ENCODE results near the gene AUTS2. TPM values are rescaled to one million over a fixed set of nuclear protein-coding genes. Genes with fewer than 3 reads are reported as not detected.
A peak's percentile ranks its signal among the peaks of the same experiment; 100 is the strongest.

AUTS2 gene
- total and polyA plus RNA-seq, 2 of the 8 experiments (the other 6 are each of a cell fraction or from before 2014, with no cell fraction given), result 25.9 to 101 TPM

DNA sequence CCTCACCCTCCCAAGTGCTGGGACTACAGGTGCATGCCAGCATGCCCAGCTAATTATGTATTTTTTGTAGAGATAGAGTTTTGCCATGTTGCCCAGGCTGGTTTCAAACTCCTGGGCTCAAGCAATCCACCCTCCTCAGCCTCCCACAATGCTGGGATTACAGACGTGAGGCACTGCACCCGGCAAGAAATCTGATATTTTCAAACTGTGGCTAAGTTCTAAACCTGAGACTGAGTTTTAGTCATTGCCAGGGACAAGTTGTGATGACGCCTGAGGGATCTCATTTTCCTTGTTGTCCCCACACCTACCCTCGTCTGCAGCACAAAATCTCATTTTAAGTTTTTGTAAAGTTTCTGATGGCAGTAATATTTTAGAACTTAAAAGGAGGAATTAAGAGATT, 9.8 kb downstream of the AUTS2 start:
- 34% methylated on average over 4 of the region's 4 CpGs; no CpG with 5 or more reads in 1 of the 2 experiments for whole genome bisulfite sequencing, 2 experiments (ENCODE audit: extremely low coverage in 1 of 2, insufficient coverage in 1 of 2, insufficient read length in 1 of 2, insufficient replicate concordance in 2 of 2, low coverage in 1 of 2, low lambda C conversion rate in 2 of 2, missing lambda C conversion rate in 1 of 2)
- H3K9me3 ChIP-seq (ENCODE audit: insufficient read depth in 2 of 2, low read depth in 1 of 2, low read length in 1 of 2), result no peaks in the 10 kb centered on the region
- no peak for TF ChIP-seq RAD21 (IDR thresholded peaks at IDR 0.05 in 1 of 2, conservative IDR thresholded peaks at IDR 0.05 in 1 of 2; ENCODE audit: low read depth in 2 of 2, low read length in 2 of 2)
- no peak for TF ChIP-seq FOSL1 (IDR thresholded peaks at IDR 0.05; ENCODE audit: insufficient read depth, low read depth, low read length)
- no peak for TF ChIP-seq CHD1 (IDR thresholded peaks at IDR 0.05; ENCODE audit: low read depth, low read length)
- TF ChIP-seq CBX8 (IDR thresholded peaks at IDR 0.05; ENCODE audit: borderline replicate concordance, low read depth, low read length), result 0 out of 2 replicates have a peak, but pooled peaks have one; percentile 57
- TF ChIP-seq SAP30 (IDR thresholded peaks at IDR 0.05; ENCODE audit: insufficient read depth, insufficient replicate concordance, low read length), result no peak
- no peak for TF ChIP-seq POLR2A (IDR thresholded peaks at IDR 0.05; ENCODE audit: control extremely low read depth in 1 of 2, low read depth in 2 of 2, low read length in 2 of 2)
- no peak for TF ChIP-seq CTBP2 (IDR thresholded peaks at IDR 0.05; ENCODE audit: borderline replicate concordance, insufficient read depth, insufficient read length, low read length)
- no peak for TF ChIP-seq TBP (IDR thresholded peaks at IDR 0.05; ENCODE audit: low read depth, low read length)
- TF ChIP-seq JUND (IDR thresholded peaks at IDR 0.05; ENCODE audit: low read length), result no peak
- no peak for TF ChIP-seq CHD2 (IDR thresholded peaks at IDR 0.05; ENCODE audit: low read length)
- no peak for TF ChIP-seq ASH2L (IDR thresholded peaks at IDR 0.05; ENCODE audit: low read length)

More for the DNA sequence above, 9.8 kb downstream of the AUTS2 start:
- H2BK20ac ChIP-seq (ENCODE audit: low read length), result no peak overlapping the region
- H3K4me2 ChIP-seq (ENCODE audit: insufficient read depth in 1 of 2, low read depth in 2 of 2, low read length in 2 of 2), result no peak overlapping the region
- H3K79me1 ChIP-seq (ENCODE audit: low read depth, low read length), result peaks cover 2% of the 10 kb centered on the region; the same call in 1 of the 2 replicates
- H2BK120ac ChIP-seq (replicated peaks; ENCODE audit: low read depth, low read length), result no peak overlapping the region
- H4K5ac ChIP-seq (ENCODE audit: insufficient read length, low read depth, low read length), result no peak overlapping the region
- peaks cover 37 to 39% of the 10 kb centered on the region in 2 experiments for H4K20me1 ChIP-seq (replicated peaks in 1 of 2; ENCODE audit: control insufficient read depth in 1 of 2, insufficient read depth in 2 of 2, low read length in 2 of 2)
- no peak overlapping the region for H3K14ac ChIP-seq (ENCODE audit: insufficient read length)
- peaks cover 82 to 97% (median 91%) of the 10 kb centered on the region in 4 experiments for H3K27me3 ChIP-seq (replicated peaks in 1 of 4; ENCODE audit: control insufficient read depth in 3 of 4, extremely low read depth in 1 of 4, insufficient read depth in 3 of 4, low read length in 3 of 4)
- FAIRE-seq (no peak), DNase-seq (ENCODE audit: low read depth in 1 of 2, low spot score in 2 of 2) (no peak)
- no peaks in the 10 kb centered on the region for H3K79me2 ChIP-seq (ENCODE audit: control insufficient read depth in 1 of 2, insufficient read depth in 2 of 2, low read length in 2 of 2)
- ChIA-PET POLR2A (ENCODE audit: partially characterized antibody) (no interaction called here), CTCF (ENCODE audit: partially characterized antibody) (no interaction called here)
- no peaks in the 10 kb centered on the region for H3K23me2 ChIP-seq (ENCODE audit: low read depth, low read length)
- no peak overlapping the region for H2BK15ac ChIP-seq (ENCODE audit: low read length)
- no peak overlapping the region for H2AFZ ChIP-seq (ENCODE audit: low read length)
- H3K27ac ChIP-seq (ENCODE audit: low read depth, low read length), result no peak overlapping the region
- no peak overlapping the region for H3K18ac ChIP-seq (ENCODE audit: extremely low read depth, low read length)
- H2BK12ac ChIP-seq (ENCODE audit: low read depth, low read length), result no peak overlapping the region
- no peak overlapping the region for H4K8ac ChIP-seq (ENCODE audit: extremely low read depth, insufficient read depth, low read length)
- no peak overlapping the region for H3K4me3 ChIP-seq (ENCODE audit: extremely low read depth in 1 of 4, insufficient read depth in 2 of 4, low read depth in 3 of 4, low read length in 4 of 4)
- no peak overlapping the region for H4K91ac ChIP-seq (replicated peaks; ENCODE audit: insufficient read length, low read length)
- no peak overlapping the region for H2AK5ac ChIP-seq (ENCODE audit: low read depth, low read length)
- H3K4ac ChIP-seq (replicated peaks; ENCODE audit: insufficient read length, low read depth, low read length), result no peak overlapping the region
- no peaks in the 10 kb centered on the region; a peak in 1 of 8 replicates for H3K36me3 ChIP-seq (ENCODE audit: control insufficient read depth in 2 of 4, insufficient read depth in 4 of 4, low read length in 3 of 4)
- no peak overlapping the region for H3K9ac ChIP-seq (replicated peaks in 1 of 4; ENCODE audit: extremely low read depth in 1 of 4, low read depth in 3 of 4, low read length in 3 of 4)
- H3K4me1 ChIP-seq (replicated peaks in 1 of 4; ENCODE audit: control insufficient read depth in 3 of 4, insufficient read depth in 4 of 4, low read length in 3 of 4), result peaks cover 0 to 7% (median 3%) of the 10 kb centered on the region in 4 experiments; a peak in 2 of 7 replicates
- no peak overlapping the region for H3K56ac ChIP-seq (replicated peaks; ENCODE audit: insufficient read length, low read depth, low read length)
- H3K23ac ChIP-seq (ENCODE audit: insufficient read length), result no peak overlapping the region
- no peak overlapping the region for H2BK5ac ChIP-seq (ENCODE audit: low read depth, low read length)
